Thoracic aorta (tissue), 2 donors: ENCODE data around the gene CILP2. TPM values are rescaled to one million over a fixed set of nuclear protein-coding genes. Genes with fewer than 3 reads are reported as not detected.
A peak's percentile ranks its signal among the peaks of the same experiment; 100 is the strongest.

Experiments used
- ATAC-seq: fragments of 150-250 bp; one replicate; pipeline ENCODE4 v1.8.0; 2017; ENCODE audit warnings: low read depth; ENCODE audit not compliant: insufficient number of reproducible peaks, low FRiP score
- DNase-seq: peaks from one replicate; pipeline ENCODE4 v3.0.0-alpha.2; 2020; ENCODE audit warnings: low spot score
- H3K27ac ChIP-seq, 2 donors: fragments of 200-600 bp; sonication (generic); 1 replicate in 1 of 2; 2 replicates in 1 of 2; pipeline ENCODE4 v1.5.1; 2016; ENCODE audit warnings: mild to moderate bottlenecking in 2 of 2, moderate library complexity in 2 of 2
- H3K27me3 ChIP-seq: fragments of 200-600 bp; sonication (generic); replicated peaks from 2 replicates; pipeline ENCODE4 v1.6.0; 2016; ENCODE audit warnings: mild to moderate bottlenecking; ENCODE audit not compliant: insufficient read depth
- H3K36me3 ChIP-seq: fragments of 200-600 bp; sonication (generic); one replicate; pipeline ENCODE4 v1.5.1; 2016
- H3K4me1 ChIP-seq, 2 donors: fragments of 200-600 bp; sonication (generic); 1 replicate in 1 of 2; 2 replicates in 1 of 2; pipeline versions ENCODE4 v1.5.1 to v1.6.0; 2016; ENCODE audit warnings: low read depth in 2 of 2, mild to moderate bottlenecking in 1 of 2; ENCODE audit not compliant: control insufficient read depth in 1 of 2
- H3K4me3 ChIP-seq: fragments of 200-600 bp; sonication (generic); 2 replicates; pipeline ENCODE4 v1.5.1; 2016; ENCODE audit warnings: mild to moderate bottlenecking
- H3K9me3 ChIP-seq: fragments of 200-600 bp; sonication (generic); 2 replicates; pipeline ENCODE4 v1.5.1; 2016
- CTCF ChIP-seq: fragments of 200-600 bp; sonication (generic); IDR thresholded peaks from one replicate; pipeline ENCODE4 v1.5.1; 2019; ENCODE audit warnings: antibody characterized with exemption
- total RNA-seq, 2 donors: library from RNA; depleted of rRNA; stranded (reverse); fragments of >200 nt; gene quantifications; one replicate each; pipeline versions ENCODE4 v1.1.0 to v1.2.3, GENCODE V29; 2016

The CILP2 gene
- total RNA-seq, 2 donors from 2014 or later, result 0.81 to 1.5 TPM

GRCh38 chr19:19502808-19503602 lies 35.1 kb upstream of the CILP2 start:
- Histone ChIP-seq H3K27ac (no peak overlapping the region), H3K27me3 (no peaks in the 10 kb centered on the region), H3K36me3 (peaks cover 52% of the 10 kb centered on the region), H3K9me3 (no peaks in the 10 kb centered on the region), H3K4me3 (no peak overlapping the region), H3K4me1 (peaks cover 0 to 11% of the 10 kb centered on the region in 2 donors)
- DNase-seq, result no peak
- ATAC-seq, result no peak
- no peak for TF ChIP-seq CTCF

- ATAC-seq, result no peak
- no peak for TF ChIP-seq CTCF
- H3K36me3 ChIP-seq, result peaks cover 41% of the 10 kb centered on the region
These were observed 33.1 kb upstream of the CILP2 start for GRCh38 chr19:19504754-19505668.

GRCh38 chr19:19505669-19506326 lies 32.3 kb upstream of the CILP2 start:
- ATAC-seq (no peak), DNase-seq (no peak)
- Histone ChIP-seq H3K4me1 (peaks cover 0 to 11% of the 10 kb centered on the region in 2 donors), H3K27ac (peak overlapping the region in 1 of 2 donors; percentile 23), H3K27me3 (no peaks in the 10 kb centered on the region), H3K9me3 (no peaks in the 10 kb centered on the region), H3K36me3 (peaks cover 39% of the 10 kb centered on the region), H3K4me3 (peak overlapping the region; percentile 59)
- no peak for TF ChIP-seq CTCF

More at GRCh38 chr19:19504754-19505668, 33.1 kb upstream of the CILP2 start:
- no peaks in the 10 kb centered on the region for H3K27me3 ChIP-seq
- no peak for DNase-seq
- H3K4me3 ChIP-seq, result no peak overlapping the region
- no peaks in the 10 kb centered on the region for H3K9me3 ChIP-seq
- H3K27ac ChIP-seq, result no peak overlapping the region
- H3K4me1 ChIP-seq, result peaks cover 0 to 11% of the 10 kb centered on the region in 2 donors

- DNase-seq (no peak), ATAC-seq (no peak)
- Histone ChIP-seq H3K27me3 (no peaks in the 10 kb centered on the region), H3K4me3 (peak overlapping the region; percentile 59), H3K27ac (peak overlapping the region in 1 of 2 donors; percentile 23), H3K9me3 (no peaks in the 10 kb centered on the region), H3K36me3 (peaks cover 31% of the 10 kb centered on the region), H3K4me1 (peaks cover 0 to 11% of the 10 kb centered on the region in 2 donors)
- TF ChIP-seq CTCF, result no peak
These were observed 31.5 kb upstream of the CILP2 start for GRCh38 chr19:19506592-19506991.
